HepG2 (cell line): ENCODE data around the gene UBL7. TPM values are rescaled to one million over a fixed set of nuclear protein-coding genes. Genes with fewer than 3 reads are reported as not detected.

Source experiments
- ATAC-seq: fragments of 200-7000 bp; cut with Tn5 transposase; 3 replicates; pipeline ENCODE4 v1.9.1; 2020; ENCODE audit warnings: mild to moderate bottlenecking, moderate library complexity
- BruUV-seq: library from RNA; stranded (reverse); fragments of 400-500 nt; replicated peaks from 2 replicates; lab custom pipeline; 2021; lab: Mats Ljungman, UMichigan
- CTCF ChIA-PET: fragments of 300-600 bp; formaldehyde crosslinking; extraction: SDS; loops from one replicate; lab custom pipeline; 2021; ENCODE audit warnings: low total read pairs, inconsistent platforms, low intra/inter-chr PET ratio; lab: Yijun Ruan, JAX
- POLR2A ChIA-PET: fragments of 350-600 bp; sonication (Branson Sonifier 250); formaldehyde crosslinking; loops from one replicate; lab custom pipeline; 2020; ENCODE audit warnings: antibody characterized with exemption, inconsistent platforms; lab: Yijun Ruan, JAX
- DNase-seq: peaks from one replicate; pipeline ENCODE4 v3.0.0-alpha.2; 2015; ENCODE audit warnings: low spot score
- FAIRE-seq: peaks from 3 replicates; lab custom pipeline; 2011; peaks lifted over from hg19 to GRCh38; lab: Jason Lieb, UNC
- H2AFZ ChIP-seq: one replicate; pipeline ENCODE4 v1.6.1; 2011; ENCODE audit warnings: low read length, inconsistent platforms
- H3K27ac ChIP-seq: fragments of 300-600 bp; 3 replicates; pipeline ENCODE4 v1.8.0; 2011; ENCODE audit warnings: mixed run types, mild to moderate bottlenecking, mixed read lengths, low read length, inconsistent platforms; ENCODE audit not compliant: insufficient read depth; ENCODE audit errors: extremely low read length
- H3K27me3 ChIP-seq, 2 experiments: fragments of 200-600 bp in 1 of 2; 2 replicates in 1 of 2; 3 replicates in 1 of 2; pipeline versions ENCODE4 v1.6.0 to v1.8.0; 2011; ENCODE audit warnings: low read length in 2 of 2, mild to moderate bottlenecking in 2 of 2, moderate library complexity in 2 of 2, inconsistent platforms in 1 of 2; ENCODE audit not compliant: insufficient read depth in 2 of 2, control insufficient read depth in 1 of 2
- H3K36me3 ChIP-seq, 2 experiments: fragments of 200-600 bp in 1 of 2; replicated peaks in 1 of 2; 2 replicates in 1 of 2; 3 replicates in 1 of 2; pipeline versions ENCODE4 v1.5.1 to v1.8.0; 2011; ENCODE audit warnings: low read length in 2 of 2, inconsistent platforms in 1 of 2; ENCODE audit not compliant: insufficient read depth in 2 of 2, control insufficient read depth in 1 of 2
- H3K4me1 ChIP-seq: 2 replicates; pipeline ENCODE4 v1.5.1; 2012; ENCODE audit warnings: low read length, inconsistent platforms; ENCODE audit not compliant: insufficient read depth
- H3K4me2 ChIP-seq: 2 replicates; pipeline ENCODE4 v1.6.0; 2011; ENCODE audit warnings: low read depth, low read length, inconsistent platforms
- H3K4me3 ChIP-seq, 3 experiments: fragments of 200-600 bp in 1 of 3; sonication (generic), shearing (Covaris generic) in 1 of 3; replicated peaks in 1 of 3; 2 replicates each; pipeline ENCODE4 v1.5.1; 2011 to 2016; ENCODE audit warnings: low read length in 3 of 3, inconsistent platforms in 2 of 3, low read depth in 2 of 3, mild to moderate bottlenecking in 2 of 3, control low read depth in 1 of 3, mixed read lengths in 1 of 3; ENCODE audit not compliant: insufficient read depth in 1 of 3
- H3K79me2 ChIP-seq: one replicate; pipeline ENCODE4 v1.6.1; 2011; ENCODE audit warnings: low read length, inconsistent platforms; ENCODE audit not compliant: insufficient read depth
- H3K9ac ChIP-seq: 2 replicates; pipeline ENCODE4 v1.6.0; 2011; ENCODE audit warnings: mild to moderate bottlenecking, low read depth, low read length, inconsistent platforms; ENCODE audit not compliant: insufficient read depth
- H3K9me3 ChIP-seq: 2 replicates; pipeline ENCODE4 v1.5.1; 2012; ENCODE audit warnings: mild to moderate bottlenecking, low read length
- H4K20me1 ChIP-seq: 2 replicates; pipeline ENCODE4 v1.6.0; 2011; ENCODE audit warnings: inconsistent platforms, mild to moderate bottlenecking, low read length, moderate library complexity; ENCODE audit not compliant: insufficient read depth
- ARID5B ChIP-seq: IDR thresholded peaks from 2 replicates; pipeline ENCODE4 v1.4.0; 2020; ENCODE audit warnings: mild to moderate bottlenecking, missing genetic modification reagents
- ATF7 ChIP-seq, 2 experiments: fragments of 450-650 bp in 1 of 2; sonication (generic) in 1 of 2; formaldehyde crosslinking in 1 of 2; IDR thresholded peaks; 2 replicates each; pipeline versions ENCODE4 v1.4.0 to v1.6.1; 2016 to 2020; ENCODE audit warnings: antibody characterized with exemption in 1 of 2, mild to moderate bottlenecking in 1 of 2, missing genetic modification reagents in 1 of 2
- BHLHE40 ChIP-seq: IDR thresholded peaks from 2 replicates; pipeline ENCODE4 v1.6.1; 2011; ENCODE audit warnings: low read length, improper control_type of control experiment
- MED8 ChIP-seq: sonication (generic); formaldehyde crosslinking; IDR thresholded peaks from 2 replicates; pipeline ENCODE4 v1.8.1; 2023; ENCODE audit warnings: mild to moderate bottlenecking, missing genetic modification reagents; ENCODE audit not compliant: insufficient replicate concordance
- MLXIP ChIP-seq: sonication (generic); formaldehyde crosslinking; IDR thresholded peaks from 2 replicates; pipeline ENCODE4 v1.9.0; 2021; ENCODE audit warnings: missing genetic modification reagents, borderline replicate concordance
- MXI1 ChIP-seq: IDR thresholded peaks from 3 replicates; pipeline ENCODE4 v1.6.1; 2012; ENCODE audit warnings: low read depth, low read length, inconsistent platforms, borderline replicate concordance
- PCBP2 ChIP-seq: fragments of 200-400 bp; formaldehyde crosslinking; optimal IDR thresholded peaks from 2 replicates; pipeline ENCODE3; 2018; ENCODE audit warnings: low read length, low read depth; ENCODE audit not compliant: poor library complexity, severe bottlenecking
- PITX1 ChIP-seq: sonication (generic); formaldehyde crosslinking; IDR thresholded peaks from 2 replicates; pipeline ENCODE4 v1.5.1; 2020; ENCODE audit warnings: mild to moderate bottlenecking, missing genetic modification reagents
- RFX3 ChIP-seq: IDR thresholded peaks from 2 replicates; pipeline ENCODE4 v1.6.1; 2016; ENCODE audit warnings: missing biosample characterization, missing genetic modification reagents
- RXRB ChIP-seq: IDR thresholded peaks from 2 replicates; pipeline ENCODE4 v1.6.1; 2016; ENCODE audit warnings: borderline replicate concordance, missing genetic modification reagents, missing compliant biosample characterization
- STAG1 ChIP-seq: sonication (generic); formaldehyde crosslinking; IDR thresholded peaks from 2 replicates; pipeline ENCODE4 v1.4.0; 2020; ENCODE audit warnings: missing genetic modification reagents
- TEAD3 ChIP-seq: optimal IDR thresholded peaks from 2 replicates; pipeline ENCODE3; 2016; ENCODE audit warnings: borderline replicate concordance
- ZEB1 ChIP-seq: IDR thresholded peaks from 2 replicates; pipeline ENCODE4 v1.6.1; 2012; ENCODE audit warnings: mild to moderate bottlenecking, low read depth, inconsistent platforms; ENCODE audit not compliant: insufficient replicate concordance
- ZFP36L2 ChIP-seq: sonication (generic); formaldehyde crosslinking; IDR thresholded peaks from 2 replicates; pipeline ENCODE4 v1.4.0; 2020; ENCODE audit warnings: missing genetic modification reagents
- ZNF138 ChIP-seq: sonication (generic); formaldehyde crosslinking; IDR thresholded peaks from 2 replicates; pipeline ENCODE4 v1.5.0; 2020; ENCODE audit warnings: mild to moderate bottlenecking, low read depth, missing genetic modification reagents
- ZNF713 ChIP-seq: sonication (generic); formaldehyde crosslinking; IDR thresholded peaks from 2 replicates; pipeline ENCODE4 v1.4.0; 2020; ENCODE audit warnings: mild to moderate bottlenecking, missing genetic modification reagents
- WGBS: methylation state at CpG from one replicate; pipeline ENCODE4 v1.1.6; 2017; ENCODE audit warnings: low lambda C conversion rate; 5-methylcytosine and 5-hydroxymethylcytosine counted together
- in situ Hi-C: cut with HindIII; loops from 2 replicates; pipeline ENCODE4 v1.10.0; 2017; ENCODE audit warnings: low pct_unique_long_range_greater_than_20kb; ENCODE audit not compliant: extremely low pct_ligation_motif_present
- intact Hi-C: fragments of 100-400 bp; cut with micrococcal nuclease; formaldehyde crosslinking; loops from one replicate; pipeline ENCODE4 v1.10.0; 2022; ENCODE audit not compliant: unreplicated experiment
- polyA plus RNA-seq, 8 experiments: library from polyadenylated mRNA; depleted of rRNA in 3 of 8; stranded (reverse) in 7 of 8; unstranded in 1 of 8; fragments of >200 nt; fragmentation: Illumina TruSeq in 4 of 8; extraction: Trizol in 4 of 8; gene quantifications; 2 replicates each; pipeline versions ENCODE4 v1.2.1 to v1.2.3, GENCODE V29; 2011 to 2016; ENCODE audit warnings: low read depth in 4 of 8, missing spikeins in 1 of 8, mixed read lengths in 1 of 8; ENCODE audit not compliant: insufficient read depth in 1 of 8
- total RNA-seq, 5 experiments: library from RNA; depleted of rRNA; stranded (reverse); fragments of >200 nt; fragmentation: Illumina TruSeq; extraction: Trizol; gene quantifications; 2 replicates each; pipeline ENCODE4 v1.2.3, GENCODE V29; 2016; ENCODE audit warnings: low read depth in 1 of 5

The UBL7 gene
- total and polyA plus RNA-seq, 2 of the 13 experiments (the other 11 are each of a cell fraction or from before 2014, with no cell fraction given): 55.0 to 63.5 TPM

- Histone ChIP-seq H3K4me1 (peaks cover 52% of the 10 kb centered on the region), H3K4me3 (peak overlapping the region in 1 of 3 experiments; percentile 34; a peak in 1 of 6 replicates), H3K27me3 (peaks cover 5 to 55% of the 10 kb centered on the region in 2 experiments; a peak in 3 of 5 replicates), H3K27ac (no peak overlapping the region), H2AFZ (no peak overlapping the region), H3K79me2 (no peaks in the 10 kb centered on the region), H3K9ac (no peak overlapping the region), H4K20me1 (no peaks in the 10 kb centered on the region), H3K36me3 (no peaks in the 10 kb centered on the region), H3K9me3 (no peaks in the 10 kb centered on the region), H3K4me2 (peak overlapping the region; percentile 64)
- intact Hi-C loops: no loop called here
- TSS peak; percentile 65 for BruUV-seq
- ChIA-PET POLR2A (interaction anchor here (1.0 to 3.0 kb wide), 7 partner anchors 11 to 65 kb away, joined by 3 to 20 read pairs (median 4); partner anchors contain the start of gene UBL7), CTCF (no interaction called here)
- in situ Hi-C loops: no loop called here
- DNase-seq (peak; percentile 84), ATAC-seq (peak; percentile 65), FAIRE-seq (no peak)
- 6% methylated on average over 6 of the region's 9 CpGs for WGBS
- no peak for TF ChIP-seq MED8 (CRISPR knock-in tag)
- 0 out of 2 replicates have a peak, but pooled peaks have one; percentile 27 for TF ChIP-seq BHLHE40
- TF ChIP-seq STAG1 (CRISPR knock-in tag): 0 out of 2 replicates have a peak, but pooled peaks have one; percentile 17
- peak; percentile 26; the same call in 1 of the 3 replicates for TF ChIP-seq MXI1
- TF ChIP-seq PITX1 (CRISPR knock-in tag): no peak
- no peak for TF ChIP-seq ZFP36L2 (CRISPR knock-in tag)
- no peak for TF ChIP-seq RFX3 (CRISPR knock-in tag)
- TF ChIP-seq ARID5B: 0 out of 2 replicates have a peak, but pooled peaks have one; percentile 18
- no peak for TF ChIP-seq ATF7 (IDR thresholded peaks at IDR 0.05)
- TF ChIP-seq ATF7 (CRISPR knock-in tag; IDR thresholded peaks at IDR 0.05): peak; percentile 69; the same call in 1 of the 2 replicates
- peak; percentile 67 for TF ChIP-seq ZEB1
- TF ChIP-seq PCBP2: no peak
- TF ChIP-seq ZNF138 (CRISPR knock-in tag): no peak
- TF ChIP-seq RXRB: peak; percentile 22; the same call in 1 of the 2 replicates
- TF ChIP-seq ZNF713 (CRISPR knock-in tag): no peak
- no peak for TF ChIP-seq MLXIP (CRISPR knock-in tag)
- TF ChIP-seq TEAD3: peak; percentile 54
Measured at GRCh38 chr15:74396445-74397238, 64.3 kb downstream of the UBL7 start.
